ENCODE measurements around the gene PRAMEF5. TPM values are rescaled to one million over a fixed set of nuclear protein-coding genes. Genes with fewer than 3 reads are reported as not detected.
"Not testable (repeated sequence)": the region's sequence is repeated elsewhere in the genome, so short reads cannot be mapped to it uniquely, and the experiment has no call there.

Gene PRAMEF5
- total RNA-seq, 1 experiment from 2014 or later, result not detected

DNA sequence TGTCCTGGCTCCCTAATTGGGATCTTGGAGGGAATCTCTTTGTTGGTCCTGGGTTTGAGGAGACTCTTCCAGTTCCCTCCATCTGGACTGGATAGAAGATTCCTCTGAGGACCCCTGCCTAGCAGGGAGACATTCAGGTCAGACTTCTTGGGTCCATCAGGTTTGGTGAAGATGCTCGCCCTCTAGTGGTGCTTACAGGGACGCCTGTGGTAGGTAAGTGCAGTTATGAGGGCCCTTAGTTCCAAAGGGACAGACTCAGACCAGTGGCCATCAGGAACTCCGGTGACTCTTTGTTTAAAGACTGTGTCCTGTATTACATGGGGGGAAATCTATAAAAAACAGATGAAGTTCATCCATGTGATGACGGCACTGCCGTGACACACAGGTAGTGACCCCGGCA lies 23.0 kb downstream of the PRAMEF5 start:
- DNase-seq (ENCODE audit: low read depth), result not testable (repeated sequence)

DNA sequence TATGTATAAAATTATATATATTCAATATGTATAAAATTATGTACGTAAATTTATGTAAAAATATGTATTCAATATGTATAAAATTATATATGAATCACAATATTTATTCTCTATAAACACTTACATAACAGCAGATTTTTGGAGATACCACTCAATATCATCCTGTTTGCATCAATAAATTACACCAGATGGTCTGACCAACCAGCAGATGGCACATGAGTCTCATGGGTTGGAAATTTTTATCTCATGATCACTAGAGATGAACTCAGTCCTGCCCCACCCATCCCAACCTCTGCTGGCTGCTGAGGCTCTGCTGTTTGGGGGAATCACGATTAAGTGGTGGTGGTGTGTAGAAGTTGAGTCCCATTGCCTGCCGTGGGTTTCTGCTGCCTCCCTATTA lies 25.6 kb downstream of the PRAMEF5 start:
- not testable (repeated sequence) for DNase-seq (ENCODE audit: low read depth)

DNA sequence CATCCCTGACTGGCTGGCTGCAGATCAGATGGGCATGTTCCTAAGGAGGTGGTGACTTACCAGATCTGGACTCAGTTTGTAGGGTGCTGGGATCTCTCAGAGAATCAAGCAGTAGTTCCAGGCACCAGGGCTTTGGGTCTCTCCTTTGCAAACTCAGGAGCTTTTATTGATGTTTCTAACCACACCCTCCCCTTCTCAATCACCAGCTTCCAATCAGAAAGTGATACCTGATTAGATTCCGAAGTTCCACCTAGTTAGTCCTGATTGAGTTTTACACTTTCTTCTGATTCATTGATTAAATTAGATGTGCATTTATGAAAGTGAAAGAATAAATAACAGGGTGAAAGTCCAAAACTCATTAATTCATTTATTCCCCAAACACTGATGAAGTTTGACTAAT lies 31.0 kb downstream of the PRAMEF5 start, which contains the start of gene PRAMEF8:
TSS of gene PRAMEF8 (minus strand) at position 101 of the 400 bp plus-strand sequence. CDS start 1,046 bp downstream, outside the sequence.
- not testable (repeated sequence) for DNase-seq (ENCODE audit: low read depth)

DNA sequence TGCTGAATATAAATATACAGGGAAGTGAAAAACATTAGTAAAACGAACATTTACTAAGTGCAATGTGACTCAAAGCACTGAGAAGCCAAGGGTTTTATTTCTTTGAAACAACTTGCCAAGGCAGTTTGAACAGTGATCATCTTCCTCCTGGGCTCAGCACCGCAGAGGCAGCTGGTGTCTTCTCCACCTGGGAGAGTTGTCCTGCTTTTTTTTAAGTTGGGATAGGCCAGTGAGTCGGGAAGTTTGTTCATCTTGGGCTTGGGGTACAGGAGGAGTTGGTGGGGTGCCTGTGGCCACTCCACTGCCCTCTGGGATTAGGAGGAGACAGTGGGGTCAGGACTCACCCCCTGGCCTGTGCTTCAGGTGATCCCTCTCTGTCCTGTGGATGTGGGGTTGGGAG lies 35.0 kb downstream of the PRAMEF5 start:
- DNase-seq (ENCODE audit: low read depth), result not testable (repeated sequence)

DNA sequence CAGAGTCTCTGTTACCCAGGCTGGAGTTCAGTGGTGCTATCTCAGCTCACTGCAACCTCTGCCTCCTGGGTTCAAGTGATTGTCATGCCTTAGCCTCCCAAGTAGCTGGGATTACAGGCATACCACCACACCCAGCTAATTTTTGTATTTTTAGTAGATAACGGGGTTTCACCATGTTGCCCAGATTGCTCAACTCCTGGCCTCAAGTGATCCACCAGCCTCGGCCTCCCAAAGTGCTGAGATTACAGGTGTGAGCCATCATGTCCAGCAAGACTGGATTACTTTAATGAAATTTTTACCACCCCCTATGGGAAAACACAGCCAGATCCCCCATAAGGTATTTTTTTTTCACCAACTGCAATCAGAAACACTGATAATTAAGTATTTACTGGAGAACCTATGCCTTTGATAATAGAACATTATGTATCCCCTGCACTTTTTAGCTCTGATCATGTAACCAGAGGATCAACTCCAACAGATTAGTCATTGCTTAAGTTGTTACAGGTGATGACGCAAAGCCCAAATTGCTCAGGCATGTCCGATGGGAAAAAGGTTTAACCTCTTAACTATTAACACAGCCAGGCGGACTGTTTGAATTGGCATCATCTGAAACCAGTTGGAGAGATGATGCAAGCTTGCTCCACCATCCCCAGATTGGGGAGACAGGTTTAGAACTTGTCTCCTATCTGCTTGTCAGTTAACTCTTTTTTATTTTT lies 43.4 kb downstream of the PRAMEF5 start:
- not testable (repeated sequence) for DNase-seq (ENCODE audit: low read depth)

DNA sequence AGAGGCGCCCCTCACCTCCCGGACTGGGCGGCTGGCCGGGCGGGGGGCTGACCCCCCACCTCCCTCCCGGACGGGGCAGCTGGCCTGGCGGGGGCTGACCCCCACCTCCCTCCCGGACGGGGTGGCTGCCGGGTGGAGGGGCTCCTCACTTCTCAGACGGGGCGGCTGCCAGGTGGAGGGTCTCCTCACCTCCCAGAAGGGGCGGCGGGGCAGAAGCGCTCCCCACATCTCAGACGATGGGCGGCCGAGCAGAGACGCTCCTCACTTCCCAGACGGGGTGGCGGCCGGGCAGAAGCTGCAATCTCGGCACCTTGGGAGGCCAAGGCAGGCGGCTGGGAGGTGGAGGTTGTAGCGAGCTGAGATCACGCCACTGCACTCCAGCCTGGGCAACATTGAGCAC lies 44.7 kb downstream of the PRAMEF5 start:
- not testable (repeated sequence) for DNase-seq (ENCODE audit: low read depth)

DNA sequence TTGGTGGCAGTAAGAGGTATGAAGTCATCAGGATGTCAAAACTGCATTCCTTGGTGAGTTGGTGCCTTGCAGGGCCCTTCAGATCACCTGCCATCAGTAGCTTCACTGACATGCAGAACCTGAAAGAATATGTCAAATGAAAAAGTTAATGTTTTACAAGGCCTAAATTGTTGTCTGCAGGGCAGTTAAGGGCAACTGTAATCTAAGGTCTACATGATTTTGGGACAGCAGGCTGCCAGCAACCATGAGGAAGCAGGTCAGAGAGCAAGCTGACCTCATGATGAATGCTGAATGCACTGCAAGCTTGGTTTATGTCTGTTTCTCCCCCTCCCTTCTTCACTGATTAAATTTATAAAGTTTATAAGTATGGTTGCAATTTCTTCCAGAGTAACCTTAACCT lies 48.2 kb downstream of the PRAMEF5 start:
- DNase-seq (ENCODE audit: low read depth), result not testable (repeated sequence)

DNA sequence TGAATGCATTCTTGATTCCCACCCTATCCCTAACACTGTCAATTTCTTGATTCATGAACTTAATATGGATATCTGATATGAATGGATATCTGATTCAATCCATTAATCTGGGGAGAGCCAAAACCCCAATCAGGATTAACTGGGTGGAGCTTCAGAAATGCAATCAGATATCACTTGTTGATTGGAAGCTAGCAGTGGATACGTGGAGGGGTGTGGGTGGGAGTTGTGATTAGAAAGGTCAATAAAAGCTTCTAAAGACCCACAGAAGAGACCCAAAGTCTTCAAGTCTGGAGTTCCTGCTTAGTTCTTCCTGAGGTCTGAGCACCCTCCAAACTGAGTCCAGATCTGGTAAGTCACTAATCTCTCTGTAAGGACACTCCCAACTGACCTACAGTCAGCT lies 49.2 kb downstream of the PRAMEF5 start, which contains the start of gene PRAMEF33:
TSS of gene PRAMEF33 (plus strand) at position 301 of the 400 bp plus-strand sequence. CDS start 2,416 bp downstream, outside the sequence.
- not testable (repeated sequence) for DNase-seq (ENCODE audit: low read depth)

Other genes with a start within 250 kb of the PRAMEF5 start
- gene PRAMEF27, start 197.6 kb upstream of the PRAMEF5 start, total RNA-seq (2014; rRNA removed; shearing (Covaris generic)), result not detected in 2 replicates
- gene HNRNPCL3, start 193.4 kb upstream of the PRAMEF5 start, total RNA-seq (2014; rRNA removed; shearing (Covaris generic)), result not detected in 2 replicates
- not detected in 2 replicates for gene PRAMEF25, start 183.4 kb upstream of the PRAMEF5 start, total RNA-seq (2014; rRNA removed; shearing (Covaris generic))
- gene HNRNPCL2, start 137.3 kb upstream of the PRAMEF5 start, total RNA-seq (2014; rRNA removed; shearing (Covaris generic)), result not detected in 2 replicates
- gene PRAMEF26, start 98.2 kb upstream of the PRAMEF5 start, total RNA-seq (2014; rRNA removed; shearing (Covaris generic)), result not detected in 2 replicates
- gene HNRNPCL4, start 88.6 kb upstream of the PRAMEF5 start, total RNA-seq (2014; rRNA removed; shearing (Covaris generic)), result not detected in 2 replicates
- gene PRAMEF9, start 82.3 kb upstream of the PRAMEF5 start, total RNA-seq (2014; rRNA removed; shearing (Covaris generic)), result not detected in 2 replicates
- gene PRAMEF13, start 52.8 kb upstream of the PRAMEF5 start, total RNA-seq (2014; rRNA removed; shearing (Covaris generic)), result not detected in 2 replicates
- gene PRAMEF18, start 28.0 kb upstream of the PRAMEF5 start, total RNA-seq (2014; rRNA removed; shearing (Covaris generic)), result not detected in 2 replicates
- gene PRAMEF8, start 30.9 kb downstream of the PRAMEF5 start, total RNA-seq (2014; rRNA removed; shearing (Covaris generic)), result not detected in 2 replicates
- not detected in 2 replicates for gene PRAMEF33, start 49.3 kb downstream of the PRAMEF5 start, total RNA-seq (2014; rRNA removed; shearing (Covaris generic))
- not detected in 2 replicates for gene PRAMEF15, start 61.4 kb downstream of the PRAMEF5 start, total RNA-seq (2014; rRNA removed; shearing (Covaris generic))
- gene PRAMEF14, start 92.9 kb downstream of the PRAMEF5 start, total RNA-seq (2014; rRNA removed; shearing (Covaris generic)), result not detected in 2 replicates
- gene PRAMEF19, start 117.7 kb downstream of the PRAMEF5 start, total RNA-seq (2014; rRNA removed; shearing (Covaris generic)), result not detected in 2 replicates
- gene PRAMEF17, start 135.4 kb downstream of the PRAMEF5 start, total RNA-seq (2014; rRNA removed; shearing (Covaris generic)), result not detected in 2 replicates
- gene PRAMEF20, start 156.3 kb downstream of the PRAMEF5 start, total RNA-seq (2014; rRNA removed; shearing (Covaris generic)), result not detected in 2 replicates